T-helper 1 cell treated with Interleukin-12 subunit alpha and Interleukin-12 subunit beta and Interleukin-4 antibody, amounts not matched to agents 30 ng/mL and 1 ng/mL, for 36 hours (primary cell): ENCODE measurements around the gene NFASC. TPM values are rescaled to one million over a fixed set of nuclear protein-coding genes. Genes with fewer than 3 reads are reported as not detected.

ENCODE experiments used
- total RNA-seq: library from RNA; stranded (reverse); gene quantifications from 2 replicates; pipeline ENCODE4 v1.2.3, GENCODE V29; 2022

NFASC gene
- total RNA-seq, 1 donor from 2014 or later, result 0.20 TPM

Other genes with a start within 250 kb of the NFASC start
- gene LRRN2, start 185.1 kb upstream of the NFASC start, total RNA-seq, result 0.20 TPM in 1 of 2 replicates, not detected in the other
- not detected in 2 replicates for gene CNTN2, start 172.3 kb downstream of the NFASC start, total RNA-seq
- 2.6 and 3.1 TPM in 2 replicates for gene TMEM81, start 213.6 kb downstream of the NFASC start, total RNA-seq